SK-N-SH (cell line): ENCODE data around the gene GFPT2. TPM values are rescaled to one million over a fixed set of nuclear protein-coding genes. Genes with fewer than 3 reads are reported as not detected.

Source experiments
- CTCF ChIA-PET: fragments of 300-600, 350-600 bp; formaldehyde crosslinking; extraction: SDS; loops from one replicate; lab custom pipeline; 2021; lab: Yijun Ruan, JAX
- POLR2A ChIA-PET: fragments of 350-600 bp; sonication (Branson Sonifier 250); formaldehyde crosslinking; extraction: SDS; loops from one replicate; lab custom pipeline; 2020; ENCODE audit warnings: antibody characterized with exemption, inconsistent platforms; lab: Yijun Ruan, JAX
- DNase-seq: peaks from one replicate; pipeline ENCODE4 v3.0.0; 2012
- H2AFZ ChIP-seq: fragments of 200-600 bp; sonication (generic); 2 replicates; pipeline ENCODE4 v1.8.1; 2016; ENCODE audit warnings: antibody characterized with exemption, mild to moderate bottlenecking, low read depth
- H3F3A ChIP-seq: fragments of 200-600 bp; sonication (generic); replicated peaks from 2 replicates; pipeline ENCODE3; 2016; ENCODE audit warnings: antibody characterized with exemption, mild to moderate bottlenecking; ENCODE audit not compliant: insufficient read depth
- H3K27ac ChIP-seq, 2 experiments: fragments of 200-500 bp in 1 of 2; fragments of 200-600 bp in 1 of 2; sonication (Bioruptor generic) in 1 of 2; sonication (generic), shearing (Covaris generic) in 1 of 2; 2 replicates each; pipeline versions ENCODE4 v1.5.1 to v1.6.1; 2014 to 2016; ENCODE audit warnings: low read depth in 2 of 2, inconsistent platforms in 1 of 2, low read length in 1 of 2, mild to moderate bottlenecking in 1 of 2, mixed read lengths in 1 of 2
- H3K27me3 ChIP-seq: fragments of 200-600 bp; sonication (generic), shearing (Covaris generic); 2 replicates; pipeline ENCODE4 v1.6.1; 2016; ENCODE audit warnings: mixed run types; ENCODE audit not compliant: insufficient read depth
- H3K36me3 ChIP-seq, 2 experiments: fragments of 200-500 bp in 1 of 2; fragments of 200-600 bp in 1 of 2; sonication (Bioruptor generic) in 1 of 2; sonication (generic) in 1 of 2; replicated peaks in 1 of 2; 2 replicates each; pipeline versions ENCODE3 to v1.5.1; 2014 to 2016; ENCODE audit warnings: low read length in 1 of 2, mild to moderate bottlenecking in 1 of 2; ENCODE audit not compliant: insufficient read depth in 2 of 2, control insufficient read depth in 1 of 2
- H3K4me1 ChIP-seq, 2 experiments: fragments of 200-500 bp in 1 of 2; fragments of 200-600 bp in 1 of 2; sonication (Bioruptor generic) in 1 of 2; sonication (generic), shearing (Covaris generic) in 1 of 2; 2 replicates each; pipeline versions ENCODE4 v1.5.1 to v1.6.1; 2014 to 2016; ENCODE audit warnings: low read depth in 1 of 2, low read length in 1 of 2, mixed run types in 1 of 2; ENCODE audit not compliant: insufficient read depth in 2 of 2, control insufficient read depth in 1 of 2
- H3K4me2 ChIP-seq: fragments of 200-600 bp; sonication (generic), shearing (Covaris generic); 2 replicates; pipeline ENCODE4 v1.6.1; 2017; ENCODE audit warnings: mixed run types
- H3K4me3 ChIP-seq, 2 experiments: fragments of 200-500 bp in 1 of 2; fragments of 200-600 bp in 1 of 2; sonication (Bioruptor generic) in 1 of 2; sonication (generic), shearing (Covaris generic) in 1 of 2; 2 replicates each; pipeline versions ENCODE4 v1.5.1 to v1.8.1; 2014 to 2016; ENCODE audit warnings: low read depth in 2 of 2, inconsistent platforms in 1 of 2, low read length in 1 of 2, mild to moderate bottlenecking in 1 of 2, mixed read lengths in 1 of 2, moderate library complexity in 1 of 2
- H3K79me2 ChIP-seq: fragments of 200-600 bp; sonication (generic); 2 replicates; pipeline ENCODE4 v1.8.1; 2017; ENCODE audit warnings: mild to moderate bottlenecking; ENCODE audit not compliant: insufficient read depth
- H3K9ac ChIP-seq: fragments of 200-600 bp; sonication (generic); 2 replicates; pipeline ENCODE4 v1.6.1; 2017; ENCODE audit warnings: mixed run types
- H3K9me2 ChIP-seq: fragments of 200-600 bp; sonication (generic); 2 replicates; pipeline ENCODE4 v1.6.1; 2017; ENCODE audit warnings: mixed run types
- H3K9me3 ChIP-seq: fragments of 200-600 bp; sonication (generic); 2 replicates; pipeline ENCODE4 v1.6.1; 2017; ENCODE audit warnings: mixed run types, mild to moderate bottlenecking, moderate library complexity
- H4K20me1 ChIP-seq: fragments of 200-600 bp; sonication (generic); 2 replicates; pipeline ENCODE4 v1.6.1; 2017; ENCODE audit warnings: mild to moderate bottlenecking, mixed run types; ENCODE audit not compliant: insufficient read depth
- CHD2 ChIP-seq: fragments of 150-350 bp; IDR thresholded peaks from 2 replicates; pipeline ENCODE4 v1.6.1; 2018; ENCODE audit warnings: low read length; ENCODE audit not compliant: partially characterized antibody
- ELF1 ChIP-seq: IDR thresholded peaks from 2 replicates; pipeline ENCODE4 v1.4.0; 2012
- EZH2phosphoT487 ChIP-seq: fragments of 200-600 bp; sonication (generic); IDR thresholded peaks from 2 replicates; pipeline ENCODE4 v1.6.1; 2017; ENCODE audit warnings: low read depth, mixed run types, mild to moderate bottlenecking, antibody characterized with exemption, moderate library complexity, borderline replicate concordance
- FOSL2 ChIP-seq: IDR thresholded peaks from 2 replicates; pipeline ENCODE4 v1.4.0; 2012; ENCODE audit warnings: low read depth, mild to moderate bottlenecking, moderate library complexity, borderline replicate concordance
- MEF2A ChIP-seq: IDR thresholded peaks from 2 replicates; pipeline ENCODE4 v1.4.0; 2012; ENCODE audit warnings: low read depth, borderline replicate concordance
- NRF1 ChIP-seq: IDR thresholded peaks from 2 replicates; pipeline ENCODE4 v1.6.1; 2012; ENCODE audit warnings: low read depth, mild to moderate bottlenecking, low read length
- PBX3 ChIP-seq: IDR thresholded peaks from 2 replicates; pipeline ENCODE4; 2012
- POLR2AphosphoS5 ChIP-seq: IDR thresholded peaks from 2 replicates; pipeline ENCODE4 v1.6.1; 2012; ENCODE audit warnings: low read depth, low read length
- RCOR1 ChIP-seq: fragments of 150-350 bp; IDR thresholded peaks from 2 replicates; pipeline ENCODE4 v1.6.1; 2017; ENCODE audit warnings: antibody characterized with exemption, low read length
- RFX5 ChIP-seq: IDR thresholded peaks from 2 replicates; pipeline ENCODE4 v1.6.1; 2012; ENCODE audit warnings: mild to moderate bottlenecking, improper control_type of control experiment, low read length
- SIN3A ChIP-seq: IDR thresholded peaks from 2 replicates; pipeline ENCODE4 v1.6.1; 2012; ENCODE audit warnings: low read depth, mild to moderate bottlenecking, low read length, moderate library complexity, borderline replicate concordance
- SMC3 ChIP-seq: IDR thresholded peaks from 2 replicates; pipeline ENCODE4 v1.6.1; 2012; ENCODE audit warnings: low read depth, low read length, improper control_type of control experiment
- TEAD4 ChIP-seq: IDR thresholded peaks from 2 replicates; pipeline ENCODE4 v1.4.0; 2012; ENCODE audit warnings: mild to moderate bottlenecking, borderline replicate concordance; ENCODE audit not compliant: insufficient read depth
- WGBS: methylation state at CpG from one replicate; pipeline ENCODE4 v1.1.6; 2017; ENCODE audit warnings: low lambda C conversion rate; 5-methylcytosine and 5-hydroxymethylcytosine counted together
- polyA plus RNA-seq, 3 experiments: library from polyadenylated mRNA; depleted of rRNA; stranded (reverse); fragments of >200 nt; gene quantifications; 2 replicates each; pipeline ENCODE4 v1.2.3, GENCODE V29; 2012

The GFPT2 gene
- polyA plus RNA-seq, 1 of the 3 experiments (the other 2 are of a cell fraction) = 8.1 TPM

GRCh38 chr5:180339583-180340183 is 13.5 kb downstream of the GFPT2 start:
- peaks cover 0 to 24% of the 10 kb centered on the region in 2 experiments; a peak in 1 of 4 replicates for H3K4me1 ChIP-seq

GRCh38 chr5:180338001-180338707 is 15.0 kb downstream of the GFPT2 start:
- Histone ChIP-seq H3K4me2 (no peak overlapping the region), H3K4me3 (no peak overlapping the region), H3K79me2 (no peaks in the 10 kb centered on the region), H3K9ac (no peak overlapping the region), H2AFZ (no peak overlapping the region), H3K9me3 (no peaks in the 10 kb centered on the region), H3K9me2 (no peaks in the 10 kb centered on the region), H3K27me3 (no peaks in the 10 kb centered on the region), H3K36me3 (no peaks in the 10 kb centered on the region), H3K4me1 (peaks cover 0 to 9% of the 10 kb centered on the region in 2 experiments; a peak in 1 of 4 replicates), H3F3A (peaks cover 6% of the 10 kb centered on the region), H4K20me1 (no peaks in the 10 kb centered on the region), H3K27ac (no peak overlapping the region)
- no peak for TF ChIP-seq FOSL2
- no peak for TF ChIP-seq TEAD4
- no peak for TF ChIP-seq NRF1
- no peak for TF ChIP-seq EZH2phosphoT487
- TF ChIP-seq MEF2A = no peak
- TF ChIP-seq PBX3 = no peak
- no peak for TF ChIP-seq SMC3
- ChIA-PET POLR2A (no interaction called here), CTCF (interaction anchor here (1.5 to 10.1 kb wide), 3 partner anchors 11 to 45 kb away, joined by 6 to 89 read pairs (median 7); no protein-coding TSS in a partner anchor)
- 82% methylated on average over 22 of the region's 22 CpGs for WGBS
- DNase-seq = no peak

More at GRCh38 chr5:180339583-180340183, 13.5 kb downstream of the GFPT2 start:
- ChIA-PET POLR2A (no interaction called here), CTCF (interaction anchor here (10.1 kb wide), 1 partner anchor 12 kb away, joined by 89 read pairs; no protein-coding TSS in a partner anchor)
- no peaks in the 10 kb centered on the region for H4K20me1 ChIP-seq
- H3K27me3 ChIP-seq = no peaks in the 10 kb centered on the region
- H3K9ac ChIP-seq = no peak overlapping the region
- no peak overlapping the region for H2AFZ ChIP-seq
- DNase-seq = no peak
- H3K79me2 ChIP-seq = no peaks in the 10 kb centered on the region
- TF ChIP-seq NRF1 (no peak), SIN3A (no peak), POLR2AphosphoS5 (no peak), RFX5 (no peak), TEAD4 (no peak), ELF1 (no peak), CHD2 (no peak), RCOR1 (no peak), MEF2A (no peak)
- H3K9me2 ChIP-seq = no peaks in the 10 kb centered on the region
- WGBS = 72% methylated on average over 6 of the region's 7 CpGs
- H3K4me2 ChIP-seq = no peak overlapping the region
- no peak overlapping the region for H3K27ac ChIP-seq
- no peak overlapping the region for H3K4me3 ChIP-seq
- H3F3A ChIP-seq = no peaks in the 10 kb centered on the region
- no peaks in the 10 kb centered on the region for H3K9me3 ChIP-seq
- H3K36me3 ChIP-seq = no peaks in the 10 kb centered on the region
